Endothelial cell of umbilical vein (primary cell): ENCODE results near the gene SIRPA. TPM values are rescaled to one million over a fixed set of nuclear protein-coding genes. Genes with fewer than 3 reads are reported as not detected.

ENCODE experiments used
- BruUV-seq: library from RNA; stranded (reverse); fragments of 400-500 nt; replicated peaks from 2 replicates; lab custom pipeline; 2021; lab: Mats Ljungman, UMichigan
- CTCF ChIA-PET: fragments of 300-600, 350-600 bp; sonication (Branson Sonifier 250); formaldehyde crosslinking; loops from one replicate; lab custom pipeline; 2021; ENCODE audit warnings: antibody characterized with exemption, inconsistent platforms; lab: Charles Lee
- POLR2A ChIA-PET: fragments of 300-600, 350-600 bp; sonication (Branson Sonifier 250); formaldehyde crosslinking; loops from one replicate; lab custom pipeline; 2021; ENCODE audit warnings: antibody characterized with exemption, inconsistent platforms; lab: Charles Lee
- DNase-seq: peaks from one replicate; pipeline ENCODE4 v3.0.0-alpha.2; 2011; ENCODE audit warnings: low read depth, low spot score
- FAIRE-seq: peaks from 2 replicates; lab custom pipeline; 2011; peaks lifted over from hg19 to GRCh38; lab: Jason Lieb, UNC
- H2AFZ ChIP-seq: 2 replicates; pipeline ENCODE4 v1.6.0; 2012; ENCODE audit warnings: low read depth, low read length, control low read depth, inconsistent platforms
- H3K27ac ChIP-seq: 2 replicates; pipeline ENCODE4 v1.5.1; 2011; ENCODE audit warnings: low read depth, mild to moderate bottlenecking, control low read depth, low read length, moderate library complexity; ENCODE audit not compliant: insufficient read depth
- H3K27me3 ChIP-seq, 2 experiments: 2 replicates each; pipeline versions ENCODE4 v1.6.0 to v1.6.1; 2011; ENCODE audit warnings: low read length in 2 of 2, mixed read lengths in 1 of 2; ENCODE audit not compliant: control insufficient read depth in 2 of 2, insufficient read depth in 2 of 2
- H3K36me3 ChIP-seq, 2 experiments: 2 replicates in 1 of 2; 3 replicates in 1 of 2; pipeline ENCODE4 v1.5.1; 2011; ENCODE audit warnings: low read length in 2 of 2, mild to moderate bottlenecking in 1 of 2, moderate library complexity in 1 of 2; ENCODE audit not compliant: control insufficient read depth in 2 of 2, insufficient read depth in 2 of 2; ENCODE audit errors: extremely low read depth in 1 of 2
- H3K4me1 ChIP-seq: 3 replicates; pipeline ENCODE4 v1.5.1; 2011; ENCODE audit warnings: mild to moderate bottlenecking, low read length; ENCODE audit not compliant: control insufficient read depth, insufficient read depth; ENCODE audit errors: extremely low read depth
- H3K4me2 ChIP-seq: 2 replicates; pipeline ENCODE4 v1.6.1; 2011; ENCODE audit warnings: low read length, control low read depth, mixed read lengths; ENCODE audit not compliant: insufficient read depth
- H3K4me3 ChIP-seq, 3 experiments: fragments of 200-600 bp in 1 of 3; sonication (generic), shearing (Covaris generic) in 1 of 3; replicated peaks in 1 of 3; 2 replicates each; pipeline ENCODE4 v1.5.1; 2011 to 2016; ENCODE audit warnings: control low read depth in 3 of 3, low read length in 3 of 3, mild to moderate bottlenecking in 2 of 3, inconsistent platforms in 1 of 3, low read depth in 1 of 3, moderate library complexity in 1 of 3; ENCODE audit not compliant: insufficient read depth in 1 of 3
- H3K79me2 ChIP-seq: 2 replicates; pipeline ENCODE4 v1.6.0; 2012; ENCODE audit warnings: low read length, inconsistent platforms; ENCODE audit not compliant: control insufficient read depth, insufficient read depth
- H3K9ac ChIP-seq: replicated peaks from 2 replicates; pipeline ENCODE3; 2011; ENCODE audit warnings: low read length, control low read depth; ENCODE audit not compliant: insufficient read depth; ENCODE audit errors: extremely low read depth
- H3K9me1 ChIP-seq: replicated peaks from 3 replicates; pipeline ENCODE4 v1.6.0; 2011; ENCODE audit warnings: mild to moderate bottlenecking, low read length; ENCODE audit not compliant: control insufficient read depth, insufficient read depth; ENCODE audit errors: extremely low read depth
- H3K9me3 ChIP-seq: replicated peaks from 2 replicates; pipeline ENCODE4 v1.5.1; 2012; ENCODE audit warnings: low read length, inconsistent platforms; ENCODE audit not compliant: control insufficient read depth, insufficient read depth
- H4K20me1 ChIP-seq: replicated peaks from 2 replicates; pipeline ENCODE3; 2011; ENCODE audit warnings: mild to moderate bottlenecking, low read length; ENCODE audit not compliant: control insufficient read depth, insufficient read depth; ENCODE audit errors: extremely low read depth
- FOS ChIP-seq: IDR thresholded peaks from 2 replicates; pipeline ENCODE4 v1.6.1; 2011; ENCODE audit warnings: mild to moderate bottlenecking, low read length, moderate library complexity, borderline replicate concordance; ENCODE audit not compliant: insufficient read depth
- JUN ChIP-seq: IDR thresholded peaks from 2 replicates; pipeline ENCODE4 v1.6.1; 2011; ENCODE audit warnings: borderline replicate concordance, low read depth; ENCODE audit not compliant: insufficient read length, insufficient read depth
- MAX ChIP-seq: IDR thresholded peaks from 2 replicates; pipeline ENCODE4 v1.6.1; 2011; ENCODE audit not compliant: insufficient read depth, insufficient read length
- MYC ChIP-seq: IDR thresholded peaks from one replicate; pipeline ENCODE4 v1.6.1; 2011; ENCODE audit warnings: mild to moderate bottlenecking, low read depth, low read length
- POLR2A ChIP-seq: IDR thresholded peaks from 2 replicates; pipeline ENCODE4 v1.6.1; 2012; ENCODE audit warnings: low read depth, mild to moderate bottlenecking, control low read depth, low read length
- POLR2AphosphoS5 ChIP-seq: IDR thresholded peaks from 2 replicates; pipeline ENCODE4 v1.6.1; 2012; ENCODE audit warnings: low read depth, mild to moderate bottlenecking, control low read depth, low read length, moderate library complexity; ENCODE audit not compliant: insufficient read depth
- dilution Hi-C: fragments of 300-500 bp; cut with MboI; formaldehyde crosslinking; loops from one replicate; pipeline ENCODE4 v1.15.0; 2019; ENCODE audit warnings: low sequenced_read_pairs; ENCODE audit not compliant: extremely low pct_ligation_motif_present
- intact Hi-C: fragments of 100-400 bp; cut with micrococcal nuclease; formaldehyde crosslinking; loops from one replicate; pipeline ENCODE4 v1.10.0; 2022
- polyA plus RNA-seq, 4 experiments: library from polyadenylated mRNA; depleted of rRNA in 3 of 4; stranded (reverse) in 3 of 4; unstranded in 1 of 4; fragments of >200 nt; gene quantifications; 2 replicates each; pipeline versions ENCODE4 v1.2.1 to v1.2.3, GENCODE V29; 2011 to 2012; ENCODE audit warnings: missing spikeins in 1 of 4
- total RNA-seq: library from RNA; stranded (reverse); gene quantifications from 2 replicates; pipeline ENCODE4 v1.2.3, GENCODE V29; 2021
- TF ChIP-seq, protein P1 (sequence below), 2 donors: IDR thresholded peaks; 1 replicate in 1 of 2; 2 replicates in 1 of 2; pipeline ENCODE4 v1.5.1; 2011; ENCODE audit warnings: low read length in 2 of 2, mild to moderate bottlenecking in 2 of 2, moderate library complexity in 2 of 2, control low read depth in 1 of 2, inconsistent platforms in 1 of 2, low read depth in 1 of 2; ENCODE audit not compliant: insufficient read depth in 1 of 2; ENCODE audit errors: extremely low read depth in 1 of 2

The SIRPA gene
- total and polyA plus RNA-seq, 2 donors (not counting 3 experiments of a cell fraction or from before 2014, with no cell fraction given), result 29.9 to 59.2 TPM

DNA sequence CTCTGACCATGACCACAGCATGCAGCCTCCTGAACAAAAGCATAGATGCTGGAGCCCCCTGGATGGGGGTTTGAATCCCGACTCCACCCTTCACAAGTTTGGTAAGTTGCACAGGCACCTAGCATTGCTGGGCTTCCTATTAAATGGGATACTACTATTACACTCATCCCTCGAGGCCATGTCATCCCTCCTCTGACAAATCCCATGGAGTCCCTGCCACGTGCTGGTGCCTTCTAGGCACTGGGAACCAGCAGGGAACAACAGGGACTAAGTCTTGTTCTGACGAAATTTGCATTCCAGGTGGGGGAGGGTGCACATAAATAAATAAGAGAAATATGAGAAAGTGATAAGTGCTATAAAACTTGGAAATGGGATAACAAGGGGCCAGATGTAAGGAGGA, 15.3 kb upstream of the SIRPA start:
- Histone ChIP-seq H2AFZ (no peak overlapping the region), H3K4me1 (no peaks in the 10 kb centered on the region), H3K4me2 (no peak overlapping the region), H3K36me3 (no peaks in the 10 kb centered on the region), H3K9ac (no peak overlapping the region), H3K27me3 (peaks cover 0 to 7% of the 10 kb centered on the region in 2 experiments), H3K79me2 (no peaks in the 10 kb centered on the region), H3K9me1 (no peaks in the 10 kb centered on the region), H3K9me3 (no peaks in the 10 kb centered on the region), H4K20me1 (no peaks in the 10 kb centered on the region), H3K4me3 (no peak overlapping the region), H3K27ac (no peak overlapping the region)
- BruUV-seq, result no TSS peak
- no peak for DNase-seq
- TF ChIP-seq MAX, result no peak
- no peak for TF ChIP-seq FOS
- TF ChIP-seq, protein P1, sequence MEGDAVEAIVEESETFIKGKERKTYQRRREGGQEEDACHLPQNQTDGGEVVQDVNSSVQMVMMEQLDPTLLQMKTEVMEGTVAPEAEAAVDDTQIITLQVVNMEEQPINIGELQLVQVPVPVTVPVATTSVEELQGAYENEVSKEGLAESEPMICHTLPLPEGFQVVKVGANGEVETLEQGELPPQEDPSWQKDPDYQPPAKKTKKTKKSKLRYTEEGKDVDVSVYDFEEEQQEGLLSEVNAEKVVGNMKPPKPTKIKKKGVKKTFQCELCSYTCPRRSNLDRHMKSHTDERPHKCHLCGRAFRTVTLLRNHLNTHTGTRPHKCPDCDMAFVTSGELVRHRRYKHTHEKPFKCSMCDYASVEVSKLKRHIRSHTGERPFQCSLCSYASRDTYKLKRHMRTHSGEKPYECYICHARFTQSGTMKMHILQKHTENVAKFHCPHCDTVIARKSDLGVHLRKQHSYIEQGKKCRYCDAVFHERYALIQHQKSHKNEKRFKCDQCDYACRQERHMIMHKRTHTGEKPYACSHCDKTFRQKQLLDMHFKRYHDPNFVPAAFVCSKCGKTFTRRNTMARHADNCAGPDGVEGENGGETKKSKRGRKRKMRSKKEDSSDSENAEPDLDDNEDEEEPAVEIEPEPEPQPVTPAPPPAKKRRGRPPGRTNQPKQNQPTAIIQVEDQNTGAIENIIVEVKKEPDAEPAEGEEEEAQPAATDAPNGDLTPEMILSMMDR (IDR thresholded peaks at IDR 0.05; ENCODE audit: extremely low read depth in 1 of 2, insufficient read depth in 1 of 2, low read depth in 1 of 2, low read length in 2 of 2), result no peak
- no peak for TF ChIP-seq MYC
- ChIA-PET CTCF (interaction anchor here (1.1 to 1.7 kb wide), 2 partner anchors 9 to 77 kb away, joined by 3 to 9 read pairs; no protein-coding TSS in a partner anchor), POLR2A (no interaction called here)
- FAIRE-seq, result no peak
- dilution Hi-C loops, result no loop called here
- intact Hi-C loops, result no loop called here

DNA sequence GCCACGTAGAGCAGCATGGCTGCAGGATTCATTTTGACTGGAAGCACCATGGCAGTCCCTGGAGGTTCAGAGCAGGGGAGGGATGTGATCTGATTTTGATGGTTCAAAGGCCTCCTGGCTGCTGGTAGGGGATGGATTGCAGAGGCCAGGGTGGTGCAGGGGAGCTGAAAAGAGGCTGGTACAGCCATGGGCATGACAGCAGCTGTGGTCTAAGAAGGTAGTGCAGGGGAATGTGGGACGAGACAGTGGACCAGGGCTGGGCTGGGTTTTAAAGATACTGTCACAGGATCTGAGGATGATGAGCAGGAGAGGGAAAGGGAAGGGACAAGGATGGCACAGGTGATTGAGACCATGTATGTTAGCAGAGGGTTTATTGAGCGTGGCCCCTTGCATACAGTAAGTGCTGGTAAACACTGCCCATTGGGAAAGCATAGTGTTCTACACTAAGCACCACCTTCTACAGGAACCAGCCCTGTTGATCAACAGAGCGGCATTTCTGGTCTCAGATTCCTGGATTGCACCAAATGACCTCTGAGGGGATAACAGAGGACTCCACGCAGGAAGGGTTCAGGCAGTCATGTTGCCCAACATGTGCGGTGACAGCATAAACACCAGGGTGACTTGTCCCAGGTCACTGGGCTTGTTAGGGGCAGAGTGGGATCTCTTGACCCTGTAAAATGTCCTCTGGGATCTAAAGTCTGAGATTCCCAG, 14.5 kb upstream of the SIRPA start:
- H3K4me2 ChIP-seq, result no peak overlapping the region
- no peaks in the 10 kb centered on the region for H4K20me1 ChIP-seq
- H3K9ac ChIP-seq, result no peak overlapping the region
- H3K27ac ChIP-seq, result no peak overlapping the region
- no peak overlapping the region for H2AFZ ChIP-seq
- H3K9me3 ChIP-seq, result no peaks in the 10 kb centered on the region
- CTCF ChIA-PET, result no interaction called here
- dilution Hi-C loops, result no loop called here
- H3K9me1 ChIP-seq, result no peaks in the 10 kb centered on the region
- no TSS peak for BruUV-seq
- no peaks in the 10 kb centered on the region for H3K79me2 ChIP-seq
- no peak for DNase-seq
- TF ChIP-seq POLR2A (no peak), JUN (no peak), MYC (no peak), MAX (no peak), FOS (no peak), POLR2AphosphoS5 (no peak)
- TF ChIP-seq, protein P1 (IDR thresholded peaks at IDR 0.05; ENCODE audit: extremely low read depth in 1 of 2, insufficient read depth in 1 of 2, low read depth in 1 of 2, low read length in 2 of 2), result no peak
- intact Hi-C loops, result no loop called here
- no peak for FAIRE-seq
- POLR2A ChIA-PET, result no interaction called here
- H3K4me1 ChIP-seq, result no peaks in the 10 kb centered on the region
- H3K36me3 ChIP-seq, result no peaks in the 10 kb centered on the region
- no peak overlapping the region for H3K4me3 ChIP-seq
- peaks cover 0 to 7% of the 10 kb centered on the region in 2 experiments for H3K27me3 ChIP-seq
